ENCODE measurements around the gene RAD51B.

Gene RAD51B

GRCh38 chr14:68361231-68361630 lies 541.7 kb downstream of the RAD51B start:
- no peak for TF ChIP-seq CTCF (IDR thresholded peaks at IDR 0.05; ENCODE audit: insufficient read depth, low read depth, low read length, missing control alignments)
- no peak for DNase-seq (ENCODE audit: low read depth)
- no peak overlapping the region for H3K4me3 ChIP-seq (ENCODE audit: low read depth, low read length)

- DNase-seq (ENCODE audit: low read depth): no peak
- no peak overlapping the region for H3K4me3 ChIP-seq (ENCODE audit: low read depth, low read length)
- TF ChIP-seq CTCF (IDR thresholded peaks at IDR 0.05; ENCODE audit: insufficient read depth, low read depth, low read length, missing control alignments): no peak
Measured at GRCh38 chr14:68362846-68363245, 543.3 kb downstream of the RAD51B start.

- TF ChIP-seq CTCF (IDR thresholded peaks at IDR 0.05; ENCODE audit: insufficient read depth, low read depth, low read length, missing control alignments): no peak
- H3K4me3 ChIP-seq (ENCODE audit: low read depth, low read length): no peak overlapping the region
- no peak for DNase-seq (ENCODE audit: low read depth)
Measured at GRCh38 chr14:68363466-68363842, 543.9 kb downstream of the RAD51B start.

GRCh38 chr14:68363843-68364767 lies 544.5 kb downstream of the RAD51B start:
- TF ChIP-seq CTCF (IDR thresholded peaks at IDR 0.05; ENCODE audit: insufficient read depth, low read depth, low read length, missing control alignments): no peak
- no peak for DNase-seq (ENCODE audit: low read depth)
- no peak overlapping the region for H3K4me3 ChIP-seq (ENCODE audit: low read depth, low read length)

- no peak for DNase-seq (ENCODE audit: low read depth)
Measured at GRCh38 chr14:68364792-68365192, 545.2 kb downstream of the RAD51B start.

GRCh38 chr14:68365228-68365627 lies 545.6 kb downstream of the RAD51B start:
- DNase-seq (ENCODE audit: low read depth): no peak
- no peak overlapping the region for H3K4me3 ChIP-seq (ENCODE audit: low read depth, low read length)
- TF ChIP-seq CTCF (IDR thresholded peaks at IDR 0.05; ENCODE audit: insufficient read depth, low read depth, low read length, missing control alignments): no peak

More at GRCh38 chr14:68364792-68365192, 545.2 kb downstream of the RAD51B start:
- no peak for TF ChIP-seq CTCF (IDR thresholded peaks at IDR 0.05; ENCODE audit: insufficient read depth, low read depth, low read length, missing control alignments)
- H3K4me3 ChIP-seq (ENCODE audit: low read depth, low read length): no peak overlapping the region

Measured in GM12865 (cell line).